Heart right ventricle (tissue), 16 donors: ENCODE data around the gene ENPP7. TPM values are rescaled to one million over a fixed set of nuclear protein-coding genes. Genes with fewer than 3 reads are reported as not detected.

Experiments
- ATAC-seq, 8 donors: fragments of 200-7000 bp; cut with Tn5 transposase; one replicate each; pipeline ENCODE4 v1.9.1; 2020; ENCODE audit warnings: mild to moderate bottlenecking in 8 of 8, moderate library complexity in 8 of 8, moderate number of reproducible peaks in 1 of 8
- DNase-seq, 2 donors: peaks; one replicate each; pipeline ENCODE4 v3.0.0-alpha.2; 2020
- H3K27ac ChIP-seq, 10 donors: fragments of 200-600 bp; sonication (generic) in 2 of 10; one replicate each; pipeline versions ENCODE4 v1.5.0 to v1.8.0; 2020 to 2022; ENCODE audit warnings: mild to moderate bottlenecking in 3 of 10
- H3K27me3 ChIP-seq, 7 donors: fragments of 200-600 bp; one replicate each; pipeline ENCODE4 v1.8.0; 2021 to 2022; ENCODE audit warnings: mild to moderate bottlenecking in 2 of 7
- H3K36me3 ChIP-seq, 9 donors: fragments of 200-600 bp; sonication (generic) in 1 of 9; one replicate each; pipeline versions ENCODE4 v1.5.0 to v1.8.0; 2020 to 2022; ENCODE audit warnings: mild to moderate bottlenecking in 2 of 9
- H3K4me1 ChIP-seq, 9 donors: fragments of 200-600 bp; sonication (generic) in 1 of 9; one replicate each; pipeline versions ENCODE4 v1.5.0 to v1.8.0; 2020 to 2022; ENCODE audit warnings: mild to moderate bottlenecking in 4 of 9
- H3K4me3 ChIP-seq, 10 donors: fragments of 200-600 bp; sonication (generic) in 2 of 10; one replicate each; pipeline versions ENCODE4 v1.5.0 to v1.8.0; 2020 to 2022; ENCODE audit warnings: mild to moderate bottlenecking in 7 of 10, moderate library complexity in 2 of 10
- H3K9me3 ChIP-seq, 11 donors: fragments of 200-600 bp in 10 of 11; sonication (generic) in 2 of 11; one replicate each; pipeline versions ENCODE4 v1.5.0 to v1.8.0; 2013 to 2022; ENCODE audit warnings: mild to moderate bottlenecking in 2 of 11, control low read depth in 1 of 11, moderate library complexity in 1 of 11
- WGBS, 2 donors: extraction: QIAGEN DNeasy Blood & Tissue Kit; methylation state at CpG; one replicate each; pipeline ENCODE4 v1.1.7; 2013; ENCODE audit warnings: inconsistent platforms in 1 of 2; 5-methylcytosine and 5-hydroxymethylcytosine counted together
- intact Hi-C, 10 donors: fragments of 100-400 bp; cut with DNase I; formaldehyde crosslinking; loops; one replicate each; pipeline versions ENCODE4 v1.11.1 to v1.14.2; 2022
- microRNA-seq, 2 donors: library from miRNA; unstranded; fragments of <30 nt; microRNA quantifications; one replicate each; pipeline ENCODE4 v1.2.0, GENCODE V29; 2021
- polyA plus RNA-seq, 2 donors: library from polyadenylated mRNA; stranded (reverse); fragments of 200-250 nt; gene quantifications; one replicate each; pipeline ENCODE4 v1.2.3, GENCODE V29; 2013
- total RNA-seq, 10 donors: library from RNA; stranded (reverse); fragmentation: NEBNext Ultra II Directional in 3 of 10; extraction: Animal tissue kit (Norgen Biotek cat#: 25700) in 3 of 10; gene quantifications; one replicate each; pipeline versions ENCODE4 v1.2.1 to v1.2.4, GENCODE V29; 2021 to 2023
- TF ChIP-seq, protein P1 (sequence below), 9 donors: fragments of 200-600 bp; sonication (generic) in 2 of 9; IDR thresholded peaks; one replicate each; pipeline versions ENCODE4 v1.5.0 to v1.8.0; 2021 to 2022; ENCODE audit warnings: antibody characterized with exemption in 9 of 9, mild to moderate bottlenecking in 5 of 9, moderate library complexity in 1 of 9
- donor health status: Arrhythmogenic right ventricular cardiomyopathy.
- donor health status: ischemic (EF 13 %, LVEDD 7.1; RV severe dilation, severe dysfunction).
- donor health status: healthy with polysubstance abuse.
- donor health status: DM: no; HTN: yes; CAD: no.
- donor health status: DM: no; HTN: no; CAD: no.
- donor health status: ischemic (EF 25% LVEDD 6.9; RV normal size, moderate dysfunction).
- donor health status: ischemic (EF 25% LVEDD 5.7; RV mildly dilated, moderate dysfunction).
- donor health status: healthy.
- donor health status: DM: yes; HTN: yes; CAD: no.
- donor health status: Ischemic cardiomyopathy.
- donor health status: ischemic (EF 35%, LVEDD 5.7; RV mildly dilated, moderate dysfunction).
- donor health status: nonischemic (EF 11% LVEDD 7.7; RV severe dilation, severe dysfunction).
- donor health status: DM: yes; HTN: yes; CAD: no.
- donor health status: PGD.
- donor health status: ischemic (EF 29% LVEDD 5.4; RV normal size, mild dysfunction).
- donor health status: nonischemic (EF 23%, LVEDD 6.1; RV moderate dilation, normal function).

Gene ENPP7
- total and polyA plus RNA-seq, 12 donors: not detected

DNA sequence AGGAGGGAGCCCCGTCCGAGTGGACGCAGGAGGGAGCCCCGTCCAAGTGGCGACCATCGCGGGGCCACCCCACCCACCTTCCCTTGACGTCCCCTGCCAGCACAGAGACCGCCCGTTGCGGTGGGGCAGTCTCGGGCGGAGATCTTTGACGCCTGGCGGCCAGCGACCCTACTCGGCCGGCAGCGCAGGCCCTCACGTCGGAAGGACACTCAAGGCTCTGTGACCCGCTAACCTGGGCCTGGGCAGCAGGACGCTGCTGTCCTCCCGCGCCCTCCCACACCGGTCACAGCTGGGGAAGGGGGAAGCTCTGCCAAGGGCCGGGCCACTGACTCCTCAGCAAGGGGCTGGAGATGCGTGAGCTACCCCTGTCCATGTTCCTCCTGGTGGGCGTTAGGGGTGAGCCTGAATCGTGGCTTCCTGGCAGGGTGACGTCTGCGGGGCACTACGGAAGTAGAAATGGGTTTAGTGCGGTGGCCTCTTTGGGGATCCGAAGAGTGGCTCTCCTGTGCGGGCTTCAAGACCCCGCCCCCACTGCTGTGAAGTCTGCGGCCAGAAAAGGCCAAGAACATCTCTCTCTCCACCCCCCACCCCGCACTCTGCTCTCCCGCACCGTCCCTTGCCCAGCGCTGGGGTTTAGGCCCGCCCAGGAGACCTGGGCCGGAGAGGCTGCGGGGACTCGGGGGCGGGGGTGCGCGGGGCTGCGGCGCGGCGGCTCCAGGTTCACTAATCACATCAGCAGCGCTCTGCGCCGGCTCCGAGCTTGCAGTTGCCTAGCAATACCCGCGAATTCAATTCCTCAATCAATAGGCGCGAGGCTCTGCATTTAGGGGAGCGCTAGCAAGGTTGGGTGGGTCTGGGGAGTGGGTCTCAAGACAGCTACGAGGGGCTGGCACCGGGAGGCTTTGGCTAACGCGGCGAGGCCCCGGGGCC is 60.3 kb downstream of the ENPP7 start:
- peak in 1 of 2 donors; percentile 8 for DNase-seq
- TF ChIP-seq, protein P1, sequence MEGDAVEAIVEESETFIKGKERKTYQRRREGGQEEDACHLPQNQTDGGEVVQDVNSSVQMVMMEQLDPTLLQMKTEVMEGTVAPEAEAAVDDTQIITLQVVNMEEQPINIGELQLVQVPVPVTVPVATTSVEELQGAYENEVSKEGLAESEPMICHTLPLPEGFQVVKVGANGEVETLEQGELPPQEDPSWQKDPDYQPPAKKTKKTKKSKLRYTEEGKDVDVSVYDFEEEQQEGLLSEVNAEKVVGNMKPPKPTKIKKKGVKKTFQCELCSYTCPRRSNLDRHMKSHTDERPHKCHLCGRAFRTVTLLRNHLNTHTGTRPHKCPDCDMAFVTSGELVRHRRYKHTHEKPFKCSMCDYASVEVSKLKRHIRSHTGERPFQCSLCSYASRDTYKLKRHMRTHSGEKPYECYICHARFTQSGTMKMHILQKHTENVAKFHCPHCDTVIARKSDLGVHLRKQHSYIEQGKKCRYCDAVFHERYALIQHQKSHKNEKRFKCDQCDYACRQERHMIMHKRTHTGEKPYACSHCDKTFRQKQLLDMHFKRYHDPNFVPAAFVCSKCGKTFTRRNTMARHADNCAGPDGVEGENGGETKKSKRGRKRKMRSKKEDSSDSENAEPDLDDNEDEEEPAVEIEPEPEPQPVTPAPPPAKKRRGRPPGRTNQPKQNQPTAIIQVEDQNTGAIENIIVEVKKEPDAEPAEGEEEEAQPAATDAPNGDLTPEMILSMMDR (IDR thresholded peaks at IDR 0.05): no peak
- no peaks in the 10 kb centered on the region for H3K9me3 ChIP-seq
- no peak overlapping the region for H3K27ac ChIP-seq
- H3K36me3 ChIP-seq: peaks cover 0 to 11% (median 0%) of the 10 kb centered on the region in 9 donors
- WGBS, 2 donors: 4 to 5% methylated on average over 68 of the region's 68 CpGs
- ATAC-seq: no peak
- intact Hi-C loops: loop anchor here in 5 of 10 donors (5.0 kb wide), 3 partner anchors 126 to 201 kb away; no protein-coding TSS in a partner anchor
- H3K4me1 ChIP-seq: peaks cover 18 to 57% (median 50%) of the 10 kb centered on the region in 9 donors
- no peak overlapping the region for H3K4me3 ChIP-seq
- H3K27me3 ChIP-seq: peaks cover 25 to 87% (median 76%) of the 10 kb centered on the region in 7 donors

DNA sequence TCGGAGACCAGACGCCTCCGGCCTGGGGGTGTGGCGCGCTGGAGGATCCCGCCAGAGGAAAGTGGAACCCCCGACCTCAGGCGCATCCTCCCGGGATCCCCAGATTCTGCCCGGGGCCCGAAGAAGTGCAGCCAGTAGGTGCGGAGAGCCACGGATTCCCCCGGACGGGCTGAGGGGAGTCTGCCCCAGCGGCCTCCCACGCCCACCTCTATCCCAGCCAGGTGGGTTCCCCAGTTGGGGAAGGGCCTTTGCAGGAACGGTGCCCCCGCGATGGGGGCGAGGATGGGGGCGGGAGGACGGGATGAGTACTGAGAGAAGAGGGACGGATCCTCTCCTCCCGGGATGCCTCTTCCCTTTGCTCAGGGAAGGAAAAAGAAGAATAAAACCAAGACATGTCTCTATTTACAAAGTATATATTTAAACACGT is 61.0 kb downstream of the ENPP7 start:
- H3K36me3 ChIP-seq: peaks cover 0 to 11% (median 0%) of the 10 kb centered on the region in 9 donors
- no peaks in the 10 kb centered on the region for H3K9me3 ChIP-seq
- no peak for DNase-seq
- intact Hi-C loops: loop anchor here in 5 of 10 donors (5.0 kb wide), 3 partner anchors 126 to 201 kb away; no protein-coding TSS in a partner anchor
- peaks cover 25 to 81% (median 74%) of the 10 kb centered on the region in 7 donors for H3K27me3 ChIP-seq
- peaks cover 17 to 57% (median 44%) of the 10 kb centered on the region in 9 donors for H3K4me1 ChIP-seq
- H3K4me3 ChIP-seq: no peak overlapping the region
- ATAC-seq: no peak
- TF ChIP-seq, protein P1 (IDR thresholded peaks at IDR 0.05): no peak
- H3K27ac ChIP-seq: no peak overlapping the region
- 3 to 4% methylated on average over 26 of the region's 26 CpGs for WGBS, 2 donors

Small RNA genes within 50 kb of the gene (microRNA-seq; reads per million reads assigned to microRNA genes)
- 0 reads per million in 2 donors for gene MIR4739

Other genes with a start within 250 kb of the ENPP7 start
- gene RBFOX3, start 119.9 kb upstream of the ENPP7 start, total RNA-seq: not detected
- not detected for gene RBFOX3, start 119.9 kb upstream of the ENPP7 start, polyA plus RNA-seq
- 1 to 10 TPM; 1.5 to 3.9 (median 2.7) TPM for gene CBX2, start 47.2 kb downstream of the ENPP7 start, total RNA-seq
- 1 to 10 TPM; 2.9 to 7.1 TPM for gene CBX2, start 47.2 kb downstream of the ENPP7 start, polyA plus RNA-seq
- 1 to 10 TPM; 4.3 to 9.3 (median 5.6) TPM for gene CBX8, start 66.1 kb downstream of the ENPP7 start, total RNA-seq
- 1 to 10 TPM; 2.2 to 4.1 TPM for gene CBX8, start 66.1 kb downstream of the ENPP7 start, polyA plus RNA-seq
- gene CBX4, start 108.5 kb downstream of the ENPP7 start, total RNA-seq: 10 to 100 TPM; 21.6 to 38.2 (median 26.4) TPM
- gene CBX4, start 108.5 kb downstream of the ENPP7 start, polyA plus RNA-seq: 1 to 10 TPM; 9.4 to 9.8 TPM